Measurements from ENCODE around the gene ABCB10.

DNA sequence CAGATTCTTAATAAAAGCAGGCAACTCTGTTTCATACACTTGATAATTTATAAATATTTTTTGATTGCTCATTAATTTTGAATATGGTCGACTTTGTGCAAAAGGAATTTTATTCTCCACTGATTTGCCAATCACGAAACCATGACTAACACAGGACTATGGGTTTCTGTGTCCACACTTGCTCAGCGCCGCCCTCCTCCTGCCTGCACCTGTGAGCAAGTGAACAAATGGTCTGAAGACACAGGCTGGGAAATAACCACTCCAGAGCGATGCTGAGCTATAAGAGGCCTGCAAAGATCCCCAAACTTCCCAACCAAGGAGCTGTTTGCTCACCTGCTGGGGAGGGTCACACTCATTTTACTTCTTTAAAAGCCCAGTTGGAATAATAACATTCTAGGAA, 19.6 kb downstream of the ABCB10 start:
- TF ChIP-seq, protein P1, sequence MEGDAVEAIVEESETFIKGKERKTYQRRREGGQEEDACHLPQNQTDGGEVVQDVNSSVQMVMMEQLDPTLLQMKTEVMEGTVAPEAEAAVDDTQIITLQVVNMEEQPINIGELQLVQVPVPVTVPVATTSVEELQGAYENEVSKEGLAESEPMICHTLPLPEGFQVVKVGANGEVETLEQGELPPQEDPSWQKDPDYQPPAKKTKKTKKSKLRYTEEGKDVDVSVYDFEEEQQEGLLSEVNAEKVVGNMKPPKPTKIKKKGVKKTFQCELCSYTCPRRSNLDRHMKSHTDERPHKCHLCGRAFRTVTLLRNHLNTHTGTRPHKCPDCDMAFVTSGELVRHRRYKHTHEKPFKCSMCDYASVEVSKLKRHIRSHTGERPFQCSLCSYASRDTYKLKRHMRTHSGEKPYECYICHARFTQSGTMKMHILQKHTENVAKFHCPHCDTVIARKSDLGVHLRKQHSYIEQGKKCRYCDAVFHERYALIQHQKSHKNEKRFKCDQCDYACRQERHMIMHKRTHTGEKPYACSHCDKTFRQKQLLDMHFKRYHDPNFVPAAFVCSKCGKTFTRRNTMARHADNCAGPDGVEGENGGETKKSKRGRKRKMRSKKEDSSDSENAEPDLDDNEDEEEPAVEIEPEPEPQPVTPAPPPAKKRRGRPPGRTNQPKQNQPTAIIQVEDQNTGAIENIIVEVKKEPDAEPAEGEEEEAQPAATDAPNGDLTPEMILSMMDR (IDR thresholded peaks at IDR 0.05; ENCODE audit: low read depth, low read length): no peak
- TF ChIP-seq MYC (IDR thresholded peaks at IDR 0.05; ENCODE audit: low read depth, low read length): no peak
- no peak for TF ChIP-seq POLR2A (IDR thresholded peaks at IDR 0.05; ENCODE audit: extremely low read depth, insufficient read length)
- TF ChIP-seq, protein P2, sequence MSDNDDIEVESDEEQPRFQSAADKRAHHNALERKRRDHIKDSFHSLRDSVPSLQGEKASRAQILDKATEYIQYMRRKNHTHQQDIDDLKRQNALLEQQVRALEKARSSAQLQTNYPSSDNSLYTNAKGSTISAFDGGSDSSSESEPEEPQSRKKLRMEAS (IDR thresholded peaks at IDR 0.05; ENCODE audit: low read depth, low read length): no peak

Data from NB4 (cell line).